ENCODE data around the gene SPAM1.
A peak's percentile ranks its signal among the peaks of the same experiment; 100 is the strongest.

The SPAM1 gene

DNA sequence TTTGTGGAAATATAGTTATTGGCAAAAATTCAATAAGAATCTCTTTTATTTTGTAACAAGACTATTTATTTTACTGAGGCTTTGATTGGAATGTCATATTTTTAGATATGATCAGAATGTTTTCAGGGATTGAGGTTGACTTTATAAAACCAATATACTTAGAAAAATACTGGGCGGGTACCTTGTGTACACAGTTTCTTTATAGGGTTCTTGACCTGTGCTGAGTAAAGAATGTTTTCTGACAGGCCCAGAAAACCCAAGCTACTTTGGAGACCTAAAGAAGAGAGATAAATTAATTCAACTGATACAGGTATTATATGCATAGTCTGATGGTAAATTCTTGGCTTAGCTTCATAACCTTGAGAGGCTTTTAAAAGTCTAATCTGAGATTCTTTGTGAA is 23.9 kb upstream of the SPAM1 start:
- peak; percentile 17 for DNase-seq (ENCODE audit: low read depth)
- H3K4me3 ChIP-seq (ENCODE audit: low read depth, low read length), result no peak overlapping the region
- TF ChIP-seq, protein P1, sequence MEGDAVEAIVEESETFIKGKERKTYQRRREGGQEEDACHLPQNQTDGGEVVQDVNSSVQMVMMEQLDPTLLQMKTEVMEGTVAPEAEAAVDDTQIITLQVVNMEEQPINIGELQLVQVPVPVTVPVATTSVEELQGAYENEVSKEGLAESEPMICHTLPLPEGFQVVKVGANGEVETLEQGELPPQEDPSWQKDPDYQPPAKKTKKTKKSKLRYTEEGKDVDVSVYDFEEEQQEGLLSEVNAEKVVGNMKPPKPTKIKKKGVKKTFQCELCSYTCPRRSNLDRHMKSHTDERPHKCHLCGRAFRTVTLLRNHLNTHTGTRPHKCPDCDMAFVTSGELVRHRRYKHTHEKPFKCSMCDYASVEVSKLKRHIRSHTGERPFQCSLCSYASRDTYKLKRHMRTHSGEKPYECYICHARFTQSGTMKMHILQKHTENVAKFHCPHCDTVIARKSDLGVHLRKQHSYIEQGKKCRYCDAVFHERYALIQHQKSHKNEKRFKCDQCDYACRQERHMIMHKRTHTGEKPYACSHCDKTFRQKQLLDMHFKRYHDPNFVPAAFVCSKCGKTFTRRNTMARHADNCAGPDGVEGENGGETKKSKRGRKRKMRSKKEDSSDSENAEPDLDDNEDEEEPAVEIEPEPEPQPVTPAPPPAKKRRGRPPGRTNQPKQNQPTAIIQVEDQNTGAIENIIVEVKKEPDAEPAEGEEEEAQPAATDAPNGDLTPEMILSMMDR (IDR thresholded peaks at IDR 0.05; ENCODE audit: control insufficient read depth, extremely low read depth, insufficient read depth), result no peak

- DNase-seq (ENCODE audit: low read depth), result no peak
- H3K4me3 ChIP-seq (ENCODE audit: low read depth, low read length), result no peak overlapping the region
- TF ChIP-seq, protein P1 (IDR thresholded peaks at IDR 0.05; ENCODE audit: control insufficient read depth, extremely low read depth, insufficient read depth), result no peak
These were observed 19.3 kb upstream of the SPAM1 start for GRCh38 chr7:123905714-123906113.

- TF ChIP-seq, protein P1 (IDR thresholded peaks at IDR 0.05; ENCODE audit: control insufficient read depth, extremely low read depth, insufficient read depth), result peak; percentile 39
- H3K4me3 ChIP-seq (ENCODE audit: low read depth, low read length), result no peak overlapping the region
- DNase-seq (ENCODE audit: low read depth), result no peak
These were observed 8.8 kb upstream of the SPAM1 start for GRCh38 chr7:123916240-123916724.

GRCh38 chr7:123917878-123918277 is 7.2 kb upstream of the SPAM1 start:
- no peak overlapping the region for H3K4me3 ChIP-seq (ENCODE audit: low read depth, low read length)
- TF ChIP-seq, protein P1 (IDR thresholded peaks at IDR 0.05; ENCODE audit: control insufficient read depth, extremely low read depth, insufficient read depth), result no peak
- no peak for DNase-seq (ENCODE audit: low read depth)

GRCh38 chr7:123918309-123918708 is 6.7 kb upstream of the SPAM1 start:
- no peak overlapping the region for H3K4me3 ChIP-seq (ENCODE audit: low read depth, low read length)
- DNase-seq (ENCODE audit: low read depth), result no peak
- TF ChIP-seq, protein P1 (IDR thresholded peaks at IDR 0.05; ENCODE audit: control insufficient read depth, extremely low read depth, insufficient read depth), result no peak

DNA sequence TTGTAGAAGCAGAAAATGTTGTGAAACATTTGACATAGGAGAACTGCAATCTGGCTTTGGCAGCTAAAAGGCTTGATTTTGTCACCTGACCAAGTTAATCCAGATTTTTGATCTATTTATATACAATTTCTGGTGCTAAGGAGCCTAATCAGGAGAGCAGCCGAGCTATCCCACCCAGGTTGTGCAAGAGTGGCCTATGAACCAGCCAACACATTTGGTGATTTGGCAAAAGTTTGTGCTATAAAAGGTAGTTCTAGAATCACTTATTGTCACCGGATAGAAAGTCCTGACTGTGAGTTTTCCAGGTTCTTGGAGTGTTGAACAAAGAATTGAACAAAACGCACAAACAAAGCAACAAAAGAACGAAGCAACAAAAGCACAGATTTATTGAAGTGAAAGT is 1.4 kb upstream of the SPAM1 start:
- no peak overlapping the region for H3K4me3 ChIP-seq (ENCODE audit: low read depth, low read length)
- no peak for DNase-seq (ENCODE audit: low read depth)
- TF ChIP-seq, protein P1 (IDR thresholded peaks at IDR 0.05; ENCODE audit: control insufficient read depth, extremely low read depth, insufficient read depth), result no peak

- DNase-seq (ENCODE audit: low read depth), result peak; percentile 97
- H3K4me3 ChIP-seq (ENCODE audit: low read depth, low read length), result no peak overlapping the region
- TF ChIP-seq, protein P1 (IDR thresholded peaks at IDR 0.05; ENCODE audit: control insufficient read depth, extremely low read depth, insufficient read depth), result no peak
These were observed 4.1 kb downstream of the SPAM1 start for GRCh38 chr7:123929107-123929506.

Measured in LNCaP clone FGC (cell line).